KBM-7 (cell line): ENCODE data around the gene ACAA1.
"Not testable (repeated sequence)": the region's sequence is repeated elsewhere in the genome, so short reads cannot be mapped to it uniquely, and the experiment has no call there.

Experiments used
- DNase-seq: peaks from one replicate; pipeline ENCODE4 v3.0.0-alpha.2; 2015
- in situ Hi-C: fragments of 300-500 bp; cut with MboI; formaldehyde crosslinking; loops from 2 replicates; pipeline ENCODE4 v1.14.3; 2020; ENCODE audit warnings: low sequenced_read_pairs, low pct_unique_long_range_greater_than_20kb, mixed read lengths

Gene ACAA1

GRCh38 chr3:38089163-38089562 lies 47.8 kb downstream of the ACAA1 start:
- DNase-seq: no peak
- in situ Hi-C loops: no loop called here

- DNase-seq: no peak
- in situ Hi-C loops: no loop called here
These were observed 48.5 kb downstream of the ACAA1 start for GRCh38 chr3:38088126-38089078.

GRCh38 chr3:38087278-38087677 lies 49.6 kb downstream of the ACAA1 start:
- DNase-seq, in situ Hi-C loops: not testable (repeated sequence)

GRCh38 chr3:38086496-38086895 lies 50.4 kb downstream of the ACAA1 start:
- DNase-seq: no peak
- in situ Hi-C loops: no loop called here

- DNase-seq: no peak
- in situ Hi-C loops: no loop called here
These were observed 51.0 kb downstream of the ACAA1 start for GRCh38 chr3:38085943-38086324.

- no peak for DNase-seq
- in situ Hi-C loops: no loop called here
These were observed 51.5 kb downstream of the ACAA1 start for GRCh38 chr3:38085311-38085942.

GRCh38 chr3:38084334-38085310 lies 52.3 kb downstream of the ACAA1 start:
- in situ Hi-C loops: no loop called here
- DNase-seq: peak; percentile 43

- DNase-seq: peak; percentile 18
- in situ Hi-C loops: no loop called here
These were observed 53.0 kb downstream of the ACAA1 start for GRCh38 chr3:38083871-38084333.

GRCh38 chr3:38083254-38083653 lies 53.7 kb downstream of the ACAA1 start:
- DNase-seq, in situ Hi-C loops: not testable (repeated sequence)

GRCh38 chr3:38082296-38082695 lies 54.6 kb downstream of the ACAA1 start:
- in situ Hi-C loops, DNase-seq: not testable (repeated sequence)

- DNase-seq, in situ Hi-C loops: not testable (repeated sequence)
These were observed 59.9 kb downstream of the ACAA1 start for GRCh38 chr3:38077073-38077472.
